ENCODE results near the gene ZNF274.
"Not testable (repeated sequence)": the region's sequence is repeated elsewhere in the genome, so short reads cannot be mapped to it uniquely, and the experiment has no call there.

The ZNF274 gene

GRCh38 chr19:58182989-58183816, at the start of gene ZNF274:
Gene ZNF274, plus strand, starts transcription at chr19:58183061. Its CDS starts 905 bp downstream, at chr19:58183966.
- peak; percentile 88 to 94 for DNase-seq (ENCODE audit: low read depth in 2 of 2)

DNA sequence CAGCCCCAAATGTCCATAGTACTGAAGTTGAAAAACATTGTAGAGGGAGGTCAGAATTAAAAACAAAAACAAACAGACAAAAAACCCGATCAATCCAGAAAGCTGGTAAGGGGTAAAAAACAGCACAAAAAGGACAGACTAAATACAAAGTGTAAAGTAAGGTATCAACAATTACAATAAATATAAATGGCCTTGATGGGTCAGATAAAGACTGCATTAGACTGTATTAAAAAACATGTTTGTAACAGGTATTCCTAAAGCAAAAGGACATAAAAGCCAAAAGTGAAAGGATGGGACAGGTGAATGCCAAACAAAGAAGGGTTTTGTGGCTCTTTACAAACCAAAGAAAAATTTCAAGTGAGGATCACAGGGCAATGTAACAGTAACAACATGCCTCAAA, 48.6 kb upstream of the ZNF274 start:
- no peak for DNase-seq (ENCODE audit: low read depth in 2 of 2)

DNA sequence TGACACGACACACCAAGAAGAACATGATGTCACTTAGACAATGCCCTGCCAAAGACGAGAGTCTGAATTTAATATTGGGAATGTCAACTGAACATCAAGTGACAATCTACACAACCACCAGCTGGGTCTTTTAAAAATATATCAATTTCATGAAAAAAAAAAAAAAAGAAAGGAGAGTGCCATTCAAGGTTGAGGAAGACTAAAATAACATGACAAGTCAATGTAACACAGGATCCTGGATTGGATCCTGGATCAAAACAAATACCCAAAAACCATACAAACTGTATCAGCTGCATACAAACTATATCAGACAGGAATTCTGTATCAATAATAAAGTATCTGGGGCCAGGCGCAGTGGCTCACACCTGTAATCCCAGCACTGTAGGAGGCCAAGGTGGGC, 37.0 kb upstream of the ZNF274 start:
- no peak for DNase-seq (ENCODE audit: low read depth in 2 of 2)

DNA sequence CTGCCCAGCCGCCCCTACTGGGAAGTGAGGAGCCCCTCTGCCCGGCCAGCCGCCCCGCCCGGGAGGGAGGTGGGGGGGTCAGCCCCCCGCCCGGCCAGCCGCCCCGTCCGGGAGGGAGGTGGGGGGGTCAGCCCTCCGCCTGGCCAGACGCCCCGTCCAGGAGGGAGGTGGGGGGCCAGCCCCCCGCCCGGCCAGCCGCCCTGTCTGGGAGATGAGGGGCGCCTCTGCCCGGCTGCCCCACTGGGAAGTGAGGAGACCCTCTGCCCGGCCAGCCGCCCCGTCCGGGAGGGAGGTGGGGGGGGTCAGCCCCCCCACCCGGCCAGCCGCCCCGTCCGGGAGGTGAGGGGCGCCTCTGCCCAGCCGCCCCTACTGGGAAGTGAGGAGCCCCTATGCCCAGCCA, 35.4 kb upstream of the ZNF274 start:
- not testable (repeated sequence) for DNase-seq (ENCODE audit: low read depth in 2 of 2)

DNA sequence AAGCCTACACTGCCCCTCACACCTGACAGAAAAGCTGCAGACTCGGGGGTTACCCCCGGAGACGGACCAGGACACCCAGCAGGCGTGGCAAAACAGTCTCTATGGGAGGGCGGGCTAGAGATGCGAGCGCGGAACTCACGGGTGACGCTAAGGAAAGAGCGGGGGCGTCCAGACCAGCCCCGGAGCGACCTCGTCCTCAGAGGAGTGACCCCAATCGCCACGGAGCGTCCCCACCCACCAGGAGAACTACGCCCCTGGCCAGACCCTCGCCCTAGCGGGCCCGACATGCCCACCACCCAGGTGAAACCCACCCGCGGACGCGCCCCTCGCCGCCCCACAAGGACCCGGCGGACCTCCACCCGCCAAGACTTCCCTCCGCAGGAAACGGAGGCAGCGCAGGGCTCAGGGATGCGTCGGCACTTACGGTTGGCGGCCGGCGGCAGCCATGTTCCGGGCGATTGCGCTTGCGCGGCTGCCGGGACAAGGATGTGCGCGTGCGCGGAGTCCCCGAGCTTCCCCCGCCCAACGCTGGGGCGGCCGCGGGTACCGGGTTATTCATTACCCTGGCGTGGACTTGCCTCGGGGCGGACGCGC, 32.4 kb upstream of the ZNF274 start, which contains the start of gene ZNF329:
Gene ZNF329, minus strand, starts transcription at position 462 of the 594 bp plus-strand sequence. CDS start 21,286 bp downstream, outside the sequence.
- DNase-seq (ENCODE audit: low read depth in 2 of 2), result peak; percentile 93 to 94

DNA sequence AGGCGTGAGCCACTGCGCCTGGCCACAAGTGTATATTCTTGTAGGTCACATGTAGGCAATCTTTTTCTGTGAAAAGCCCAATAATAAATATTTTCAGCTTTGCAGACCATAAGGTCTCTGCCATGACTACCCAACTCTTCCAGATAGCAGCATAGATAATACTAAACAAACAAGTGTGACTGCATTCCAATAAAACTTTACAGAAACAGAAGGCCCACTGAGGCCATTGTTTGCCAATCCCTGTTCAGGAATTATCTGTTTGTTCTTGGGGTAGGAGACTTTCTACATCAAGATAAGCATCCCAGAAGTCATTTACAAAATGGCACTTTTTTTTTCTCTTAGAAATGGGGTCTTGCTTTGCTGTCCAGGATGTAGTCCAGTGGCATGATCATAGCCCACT, 29.5 kb upstream of the ZNF274 start:
- DNase-seq (ENCODE audit: low read depth in 2 of 2), result no peak

DNA sequence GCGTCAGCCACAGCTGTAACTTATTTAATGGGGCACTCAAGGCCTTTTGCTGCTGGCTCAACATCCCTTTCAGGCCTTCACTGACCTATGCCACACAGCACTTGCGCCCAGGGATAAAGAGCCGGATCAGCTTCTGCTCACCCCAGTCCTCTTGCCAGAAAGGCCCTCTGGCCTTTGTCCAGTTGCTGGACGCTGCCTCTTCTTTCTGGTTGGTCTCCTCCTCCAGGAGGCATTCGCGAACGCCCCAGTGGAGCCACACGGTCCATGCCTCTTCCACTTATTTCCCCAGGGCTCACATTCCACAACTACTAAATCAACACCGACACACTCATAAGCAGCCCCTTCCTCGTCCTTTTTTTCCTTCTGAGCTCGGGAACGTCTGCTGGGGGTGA, 28.6 kb upstream of the ZNF274 start:
- DNase-seq (ENCODE audit: low read depth in 2 of 2), result no peak

GRCh38 chr19:58154679-58155648, 27.9 kb upstream of the ZNF274 start:
- DNase-seq (ENCODE audit: low read depth in 2 of 2), result peak; percentile 99

GRCh38 chr19:58157045-58157728, 25.7 kb upstream of the ZNF274 start:
- DNase-seq (ENCODE audit: low read depth in 2 of 2), result no peak

- DNase-seq (ENCODE audit: low read depth in 2 of 2), result no peak
Observed at GRCh38 chr19:58166268-58166667, 16.6 kb upstream of the ZNF274 start.

DNA sequence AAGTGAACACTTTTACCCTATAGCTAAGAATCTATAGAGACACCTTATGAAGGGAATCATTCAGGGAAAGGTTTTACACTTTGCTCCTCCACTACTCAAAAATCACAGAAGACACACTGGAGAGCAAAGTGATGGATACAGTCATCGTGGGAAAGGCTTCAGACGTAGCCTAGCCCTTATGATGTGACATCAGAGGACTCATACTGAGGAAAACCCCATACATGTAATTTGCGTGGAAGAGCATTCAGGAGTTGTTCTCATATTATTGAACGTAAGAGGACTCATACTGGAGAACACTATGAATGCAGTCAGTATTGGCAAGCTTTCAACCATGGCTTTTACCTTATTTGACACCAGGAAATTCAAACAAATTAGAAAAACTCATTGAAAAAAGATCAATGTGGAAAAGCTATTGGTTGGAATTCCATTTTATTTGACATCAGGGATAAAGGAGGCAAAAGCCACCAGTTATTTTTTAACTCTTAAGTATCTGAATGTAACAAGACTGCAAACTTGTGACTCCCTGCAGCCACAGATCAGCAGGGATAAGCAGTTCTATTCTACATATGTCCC, 16.1 kb upstream of the ZNF274 start:
- no peak for DNase-seq (ENCODE audit: low read depth in 2 of 2)

- no peak for DNase-seq (ENCODE audit: low read depth in 2 of 2)
Observed at GRCh38 chr19:58170860-58171259, 12.0 kb upstream of the ZNF274 start.

GRCh38 chr19:58181902-58182576, 822 bp upstream of the ZNF274 start:
- peak; percentile 36 to 44 for DNase-seq (ENCODE audit: low read depth in 2 of 2)

DNA sequence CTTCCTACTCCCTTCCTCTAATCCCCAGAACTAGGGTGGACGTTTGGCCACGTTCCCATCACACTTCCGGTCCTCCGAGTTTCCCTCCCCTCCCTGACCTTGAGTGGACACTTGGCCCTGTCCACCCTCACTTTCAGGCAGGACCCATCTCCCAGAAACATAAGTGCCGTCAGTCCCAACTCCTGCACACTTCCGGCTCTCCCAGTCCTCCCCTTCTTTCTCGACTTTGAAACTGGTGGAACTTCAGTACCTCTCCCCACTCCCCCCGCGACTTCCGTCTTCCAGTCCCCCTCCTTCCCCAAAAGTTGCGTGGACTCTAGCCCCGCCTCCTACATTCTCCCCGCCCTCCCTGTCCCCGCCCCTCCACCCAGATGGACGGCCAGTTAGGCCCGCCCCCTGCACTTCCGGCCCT, 278 bp upstream of the ZNF274 start:
- peak; percentile 68 to 73 for DNase-seq (ENCODE audit: low read depth in 2 of 2)

DNA sequence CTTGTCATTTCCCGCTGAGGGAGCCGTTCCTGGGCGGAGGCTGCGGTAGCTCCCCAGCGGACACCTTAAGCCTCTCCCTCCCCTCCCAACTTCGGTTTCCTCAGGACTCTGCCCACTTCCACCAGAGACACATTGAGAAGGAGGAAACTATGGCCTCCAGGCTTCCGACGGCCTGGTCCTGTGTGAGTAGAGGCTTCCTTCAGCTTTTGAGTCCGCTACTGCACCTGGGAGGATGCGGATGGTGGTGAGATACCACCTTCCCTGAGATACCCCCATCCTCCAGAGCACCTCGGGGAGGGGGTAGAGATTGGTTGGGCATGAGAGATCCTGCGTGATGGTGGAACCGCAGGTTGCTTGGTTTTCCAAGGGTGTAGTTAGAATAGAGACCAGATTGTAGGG, 955 bp downstream of the ZNF274 start:
- DNase-seq (ENCODE audit: low read depth in 2 of 2), result no peak

- no peak for DNase-seq (ENCODE audit: low read depth in 2 of 2)
Observed at GRCh38 chr19:58196901-58197616, 14.2 kb downstream of the ZNF274 start.

GRCh38 chr19:58203814-58204475, 21.1 kb downstream of the ZNF274 start:
- DNase-seq (ENCODE audit: low read depth in 2 of 2), result no peak

DNA sequence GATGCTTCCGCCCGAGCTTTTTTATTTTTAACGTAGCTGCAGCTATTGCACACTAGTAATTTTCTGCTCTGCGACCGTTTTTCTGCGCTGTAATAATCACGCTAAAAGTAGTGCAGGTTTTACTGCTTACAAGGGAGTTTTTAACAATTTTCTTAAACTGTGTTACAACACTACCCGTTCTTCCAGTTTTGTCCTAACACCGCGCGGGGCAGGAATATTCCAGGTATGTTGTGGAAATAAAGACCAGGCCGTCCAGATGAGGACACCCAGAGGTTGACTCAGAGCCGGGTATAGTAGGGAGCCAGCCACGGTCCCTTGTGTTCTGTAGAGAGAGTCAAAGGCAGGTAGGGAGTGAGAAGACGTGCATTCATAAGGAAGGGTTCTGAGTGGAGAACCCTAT, 21.7 kb downstream of the ZNF274 start:
- no peak for DNase-seq (ENCODE audit: low read depth in 2 of 2)

DNA sequence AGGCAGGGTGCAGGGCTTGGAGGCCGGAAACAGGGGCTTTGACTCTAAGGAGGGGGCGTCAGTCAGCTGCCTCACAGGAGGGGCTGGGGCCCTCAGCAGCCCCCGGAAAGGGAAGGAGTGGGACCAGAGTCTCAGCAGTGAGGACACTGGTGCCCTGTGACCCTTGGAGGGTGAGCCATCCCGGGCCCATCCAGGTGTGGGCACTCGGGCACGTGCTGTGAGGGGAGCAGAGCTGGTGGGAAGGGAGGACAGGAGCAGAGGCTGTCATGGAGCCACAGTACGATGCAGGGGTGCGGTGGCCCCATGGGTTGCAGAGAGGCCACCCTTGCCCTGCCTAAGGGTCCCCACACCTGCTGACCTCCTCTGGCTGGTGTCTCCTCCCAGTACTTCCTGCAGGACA, 26.7 kb downstream of the ZNF274 start:
- DNase-seq (ENCODE audit: low read depth in 2 of 2), result no peak
